Sigmoid colon (tissue), 7 donors: ENCODE results near the gene OR1S2. TPM values are rescaled to one million over a fixed set of nuclear protein-coding genes. Genes with fewer than 3 reads are reported as not detected.

Experiments
- DNase-seq: peaks from one replicate; pipeline ENCODE4 v3.0.0-alpha.2; 2019
- H3K27ac ChIP-seq, 4 donors: fragments of 200-600 bp; sonication (generic); one replicate each; pipeline ENCODE4 v1.5.1; 2016 to 2019; ENCODE audit warnings: mild to moderate bottlenecking in 1 of 4
- H3K27me3 ChIP-seq, 3 donors: fragments of 200-600 bp; sonication (generic); one replicate each; pipeline ENCODE4 v1.5.1; 2019; ENCODE audit warnings: mild to moderate bottlenecking in 1 of 3
- H3K36me3 ChIP-seq, 4 donors: fragments of 200-600 bp; sonication (generic); one replicate each; pipeline ENCODE4 v1.5.1; 2016 to 2019
- H3K4me1 ChIP-seq, 4 donors: fragments of 200-600 bp; sonication (generic); one replicate each; pipeline ENCODE4 v1.5.1; 2017 to 2019
- H3K4me3 ChIP-seq, 4 donors: fragments of 200-600 bp; sonication (generic); one replicate each; pipeline ENCODE4 v1.5.1; 2017 to 2019; ENCODE audit warnings: mild to moderate bottlenecking in 2 of 4, moderate library complexity in 1 of 4
- H3K9me3 ChIP-seq, 4 donors: fragments of 200-600 bp in 3 of 4; sonication (generic) in 3 of 4; one replicate each; pipeline versions ENCODE4 v1.5.1 to v1.6.1; 2013 to 2019
- CTCF ChIP-seq, 4 experiments: fragments of 450-650 bp in 3 of 4; fragments of 200-600 bp in 1 of 4; IDR thresholded peaks; one replicate each; pipeline ENCODE4 v1.5.1; 2016 to 2019; ENCODE audit warnings: antibody characterized with exemption in 4 of 4, mild to moderate bottlenecking in 3 of 4, moderate library complexity in 2 of 4
- EP300 ChIP-seq, 4 donors: sonication (generic); formaldehyde crosslinking; IDR thresholded peaks; one replicate each; pipeline ENCODE4 v1.6.1; 2017; ENCODE audit warnings: antibody characterized with exemption in 4 of 4
- POLR2A ChIP-seq, 2 donors: fragments of 450-650 bp; IDR thresholded peaks; one replicate each; pipeline ENCODE4 v1.6.1; 2016; ENCODE audit warnings: antibody characterized with exemption in 2 of 2, mild to moderate bottlenecking in 2 of 2, moderate library complexity in 2 of 2
- POLR2AphosphoS5 ChIP-seq, 4 donors: sonication (generic); formaldehyde crosslinking; IDR thresholded peaks; one replicate each; pipeline ENCODE4 v1.6.1; 2017; ENCODE audit warnings: antibody characterized with exemption in 4 of 4
- WGBS, 2 donors: extraction: QIAGEN DNeasy Blood & Tissue Kit; methylation state at CpG; one replicate each; pipeline ENCODE4 v1.1.7; 2013; 5-methylcytosine and 5-hydroxymethylcytosine counted together
- intact Hi-C: fragments of 100-400 bp; cut with DNase I; formaldehyde crosslinking; loops from one replicate; pipeline ENCODE4 v1.15.1; 2023
- polyA plus RNA-seq, 3 donors: library from polyadenylated mRNA; stranded (reverse); fragments of 200-250 nt; gene quantifications; one replicate each; pipeline ENCODE4 v1.2.3, GENCODE V29; 2013
- total RNA-seq, 4 donors: library from RNA; depleted of rRNA; stranded (reverse); fragments of >200 nt; gene quantifications; one replicate each; pipeline ENCODE4 v1.1.0, GENCODE V29; 2016
- donor health status: healthy with polysubstance abuse.
- donor health status: Bipolar disorder and iron deficiency.
- donor health status: healthy.

OR1S2 gene
- total and polyA plus RNA-seq, 7 donors, result not detected

GRCh38 chr11:58186938-58187337 is 17.0 kb downstream of the OR1S2 start:
- Histone ChIP-seq H3K4me3 (no peak overlapping the region), H3K4me1 (no peaks in the 10 kb centered on the region), H3K27ac (no peak overlapping the region), H3K9me3 (no peaks in the 10 kb centered on the region), H3K27me3 (no peaks in the 10 kb centered on the region), H3K36me3 (no peaks in the 10 kb centered on the region)
- intact Hi-C loops, result no loop called here
- DNase-seq, result no peak
- WGBS, 2 donors, result 93 to 95% methylated on average over 4 of the region's 4 CpGs
- no peak for TF ChIP-seq POLR2AphosphoS5 (IDR thresholded peaks at IDR 0.05)
- TF ChIP-seq POLR2A (IDR thresholded peaks at IDR 0.05), result no peak
- no peak for TF ChIP-seq CTCF (IDR thresholded peaks at IDR 0.05)
- TF ChIP-seq EP300 (IDR thresholded peaks at IDR 0.05), result no peak

GRCh38 chr11:58179648-58180047 is 24.3 kb downstream of the OR1S2 start:
- no peaks in the 10 kb centered on the region for H3K4me1 ChIP-seq
- DNase-seq, result no peak
- H3K9me3 ChIP-seq, result no peaks in the 10 kb centered on the region
- intact Hi-C loops, result no loop called here
- no peak overlapping the region for H3K27ac ChIP-seq
- H3K27me3 ChIP-seq, result no peaks in the 10 kb centered on the region
- 84 to 91% methylated on average over 7 of the region's 7 CpGs for WGBS, 2 donors
- TF ChIP-seq CTCF (IDR thresholded peaks at IDR 0.05) (no peak), EP300 (IDR thresholded peaks at IDR 0.05) (no peak), POLR2A (IDR thresholded peaks at IDR 0.05) (no peak), POLR2AphosphoS5 (IDR thresholded peaks at IDR 0.05) (no peak)
- no peak overlapping the region for H3K4me3 ChIP-seq
- H3K36me3 ChIP-seq, result no peaks in the 10 kb centered on the region

GRCh38 chr11:58178444-58178843 is 25.5 kb downstream of the OR1S2 start:
- intact Hi-C loops, result no loop called here
- Histone ChIP-seq H3K27ac (no peak overlapping the region), H3K4me3 (no peak overlapping the region), H3K36me3 (no peaks in the 10 kb centered on the region), H3K27me3 (no peaks in the 10 kb centered on the region), H3K4me1 (no peaks in the 10 kb centered on the region), H3K9me3 (no peaks in the 10 kb centered on the region)
- no peak for DNase-seq
- WGBS, 2 donors, result 19 to 65% methylated on average over 6 of the region's 6 CpGs
- TF ChIP-seq POLR2A (IDR thresholded peaks at IDR 0.05) (no peak), CTCF (IDR thresholded peaks at IDR 0.05) (no peak), EP300 (IDR thresholded peaks at IDR 0.05) (no peak), POLR2AphosphoS5 (IDR thresholded peaks at IDR 0.05) (no peak)

- Histone ChIP-seq H3K36me3 (no peaks in the 10 kb centered on the region), H3K4me3 (no peak overlapping the region), H3K27me3 (no peaks in the 10 kb centered on the region), H3K27ac (no peak overlapping the region), H3K4me1 (no peaks in the 10 kb centered on the region), H3K9me3 (no peaks in the 10 kb centered on the region)
- no peak for DNase-seq
- WGBS, 2 donors, result 83 to 92% methylated on average over 5 of the region's 5 CpGs
- intact Hi-C loops, result no loop called here
- no peak for TF ChIP-seq CTCF (IDR thresholded peaks at IDR 0.05)
- TF ChIP-seq EP300 (IDR thresholded peaks at IDR 0.05), result no peak
- no peak for TF ChIP-seq POLR2AphosphoS5 (IDR thresholded peaks at IDR 0.05)
- TF ChIP-seq POLR2A (IDR thresholded peaks at IDR 0.05), result no peak
Measured at GRCh38 chr11:58177409-58178054, 26.4 kb downstream of the OR1S2 start.
